ENCODE results near the gene BUB1B. TPM values are rescaled to one million over a fixed set of nuclear protein-coding genes. Genes with fewer than 3 reads are reported as not detected.
A peak's percentile ranks its signal among the peaks of the same experiment; 100 is the strongest.

The BUB1B gene
- total RNA-seq, 1 experiment from 2014 or later: 83.2 TPM

DNA sequence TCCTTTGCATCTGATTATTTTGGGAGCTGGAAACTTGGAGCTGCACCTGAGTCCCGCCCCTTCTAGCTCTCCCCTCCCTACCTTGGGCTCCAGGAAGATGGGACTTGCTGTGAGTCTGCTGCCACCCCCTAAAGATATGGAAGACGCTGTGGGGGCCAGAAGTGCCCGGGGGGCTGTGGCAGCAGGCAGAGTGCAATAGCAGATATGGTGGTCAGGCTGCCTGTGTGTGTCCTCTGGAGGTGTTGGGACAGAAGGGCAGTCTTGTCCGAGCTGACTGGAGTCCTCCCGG is 78.5 kb downstream of the BUB1B start:
- peak overlapping the region in 2 of 3 experiments; percentile 17 to 59; a peak in 2 of 7 replicates for H3K27ac Mint-ChIP-seq
- H3K9me3 ChIP-seq (ENCODE audit: control insufficient read depth, low read depth, low read length): no peaks in the 10 kb centered on the region
- no peak overlapping the region for H3K23ac ChIP-seq (ENCODE audit: insufficient read length, low read depth, low read length)
- peak overlapping the region; percentile 24; the same call in 1 of the 2 replicates for H3K14ac ChIP-seq (ENCODE audit: insufficient read depth, low read length)
- no peak for DNase-seq
- no peaks in the 10 kb centered on the region for H3K27me3 ChIP-seq (ENCODE audit: insufficient read depth, low read length)
- TF ChIP-seq, protein P1, sequence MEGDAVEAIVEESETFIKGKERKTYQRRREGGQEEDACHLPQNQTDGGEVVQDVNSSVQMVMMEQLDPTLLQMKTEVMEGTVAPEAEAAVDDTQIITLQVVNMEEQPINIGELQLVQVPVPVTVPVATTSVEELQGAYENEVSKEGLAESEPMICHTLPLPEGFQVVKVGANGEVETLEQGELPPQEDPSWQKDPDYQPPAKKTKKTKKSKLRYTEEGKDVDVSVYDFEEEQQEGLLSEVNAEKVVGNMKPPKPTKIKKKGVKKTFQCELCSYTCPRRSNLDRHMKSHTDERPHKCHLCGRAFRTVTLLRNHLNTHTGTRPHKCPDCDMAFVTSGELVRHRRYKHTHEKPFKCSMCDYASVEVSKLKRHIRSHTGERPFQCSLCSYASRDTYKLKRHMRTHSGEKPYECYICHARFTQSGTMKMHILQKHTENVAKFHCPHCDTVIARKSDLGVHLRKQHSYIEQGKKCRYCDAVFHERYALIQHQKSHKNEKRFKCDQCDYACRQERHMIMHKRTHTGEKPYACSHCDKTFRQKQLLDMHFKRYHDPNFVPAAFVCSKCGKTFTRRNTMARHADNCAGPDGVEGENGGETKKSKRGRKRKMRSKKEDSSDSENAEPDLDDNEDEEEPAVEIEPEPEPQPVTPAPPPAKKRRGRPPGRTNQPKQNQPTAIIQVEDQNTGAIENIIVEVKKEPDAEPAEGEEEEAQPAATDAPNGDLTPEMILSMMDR (conservative IDR thresholded peaks at IDR 0.05): no peak
- peak overlapping the region; percentile 33 to 57; a peak in 4 of 5 replicates for H3K4me3 Mint-ChIP-seq
- H2BK120ac ChIP-seq (ENCODE audit: low read depth, low read length, poor library complexity, severe bottlenecking): no peak overlapping the region
- H2BK5ac ChIP-seq (ENCODE audit: insufficient read length, low read length): no peak overlapping the region
- no peaks in the 10 kb centered on the region for H3K9me3 Mint-ChIP-seq
- H2AFZ ChIP-seq (ENCODE audit: low read length): no peak overlapping the region
- H3K4me1 Mint-ChIP-seq: peaks cover 26 to 29% of the 10 kb centered on the region in 2 experiments
- H3K27me3 Mint-ChIP-seq (ENCODE audit: low read depth): peaks cover 18% of the 10 kb centered on the region
- peak overlapping the region; percentile 37 for H3K4me2 ChIP-seq (ENCODE audit: insufficient read depth, insufficient read length, low read length)
- no peaks in the 10 kb centered on the region; the same call in 1 of the 2 replicates for H3K4me1 ChIP-seq (ENCODE audit: insufficient read depth, low read length)
- no peak overlapping the region for H2BK20ac ChIP-seq (ENCODE audit: low read depth, low read length, poor library complexity, severe bottlenecking)
- H4K91ac ChIP-seq (ENCODE audit: insufficient read length, low read depth, low read length): no peak overlapping the region
- no peak overlapping the region for H2AK5ac ChIP-seq (ENCODE audit: insufficient read length, low read length)
- H2BK15ac ChIP-seq (ENCODE audit: low read depth, low read length): no peak overlapping the region
- peaks cover 8% of the 10 kb centered on the region for H3K23me2 ChIP-seq (ENCODE audit: insufficient read length, low read depth, low read length, poor library complexity, severe bottlenecking)
- no peaks in the 10 kb centered on the region for H3K79me2 ChIP-seq (ENCODE audit: insufficient read depth, low read length)
- H3K79me1 ChIP-seq (ENCODE audit: insufficient read depth, low read depth, low read length, poor library complexity, severe bottlenecking): no peaks in the 10 kb centered on the region
- no peak overlapping the region for H3K56ac ChIP-seq (ENCODE audit: insufficient read length, low read depth, low read length)
- no peak overlapping the region for H4K8ac ChIP-seq (replicated peaks; ENCODE audit: insufficient read length, low read depth, low read length)
- H3T11ph ChIP-seq (ENCODE audit: low read length): no peak overlapping the region
- no peaks in the 10 kb centered on the region for H4K20me1 ChIP-seq (ENCODE audit: control insufficient read depth, insufficient read depth, insufficient read length)
- no peak overlapping the region for H2BK12ac ChIP-seq (ENCODE audit: insufficient read length, low read depth, low read length)
- H3K27ac ChIP-seq (ENCODE audit: insufficient read length, low read depth, low read length): no peak overlapping the region
- no peak overlapping the region for H4K5ac ChIP-seq (ENCODE audit: insufficient read length, low read depth, low read length)
- H3K36me3 Mint-ChIP-seq (ENCODE audit: insufficient read depth in 1 of 3, low read depth in 3 of 3): peaks cover 0 to 2% (median 0%) of the 10 kb centered on the region in 3 experiments; a peak in 1 of 7 replicates
- H3K9ac ChIP-seq (ENCODE audit: extremely low read depth, insufficient read length, low read length): no peak overlapping the region
- no CpG with 5 or more reads among the region's 5 CpGs for WGBS (ENCODE audit: extremely low coverage, insufficient read length, low lambda C conversion rate)
- no peak overlapping the region for H3K4ac ChIP-seq (ENCODE audit: low read depth, low read length)
- H3K18ac ChIP-seq (ENCODE audit: insufficient read length, low read depth, low read length): no peak overlapping the region

Data from H9 (cell line).